DOHH2 (cell line): ENCODE data around the gene DNER.

Source experiments
- EZH2phosphoT487 ChIP-seq: fragments of 200-600 bp; sonication (generic); IDR thresholded peaks from 2 replicates; pipeline ENCODE4 v1.6.1; 2017; ENCODE audit warnings: borderline replicate concordance, mild to moderate bottlenecking, antibody characterized with exemption, low read length, moderate library complexity, mixed read lengths
- TF ChIP-seq, protein P1 (sequence below): fragments of 200-600 bp; sonication (generic); IDR thresholded peaks from one replicate; pipeline ENCODE4 v1.5.1; 2014; ENCODE audit warnings: antibody characterized with exemption, mild to moderate bottlenecking, low read depth, low read length; ENCODE audit not compliant: poor library complexity, severe bottlenecking

DNA sequence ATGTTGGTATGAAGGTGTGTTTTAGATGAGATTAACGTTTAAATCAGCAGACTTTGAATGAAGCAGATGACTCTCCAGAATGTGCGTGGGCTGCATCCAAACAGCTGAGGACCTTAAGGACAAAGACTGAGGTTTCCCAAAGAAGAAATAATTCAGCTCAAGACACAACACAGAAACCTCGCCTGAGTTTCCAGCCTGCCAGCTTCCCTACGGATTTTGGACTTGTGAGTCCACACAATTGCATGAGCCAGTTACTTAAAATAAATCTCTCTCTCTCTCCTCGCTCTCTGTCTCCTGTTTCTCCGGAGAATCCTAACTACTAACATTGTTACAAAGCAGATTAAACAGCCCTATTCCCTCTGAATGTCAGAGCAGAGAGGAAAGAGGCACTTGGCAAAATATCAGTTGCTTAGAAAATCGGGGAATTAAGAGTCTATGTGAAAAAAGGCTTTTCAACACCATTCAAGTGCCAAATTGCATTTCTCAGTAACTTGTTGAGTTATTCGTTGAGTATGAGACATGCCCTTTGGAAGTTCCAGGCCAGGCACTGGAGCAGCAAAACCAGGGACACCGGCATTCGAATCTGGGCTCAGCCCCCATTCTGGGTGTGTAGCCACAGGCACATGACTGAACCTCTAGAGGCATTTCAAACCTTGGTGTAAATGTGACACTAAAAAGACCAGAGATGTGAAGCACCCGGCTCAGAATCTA, 268.7 kb downstream of the DNER start:
- TF ChIP-seq, protein P1, sequence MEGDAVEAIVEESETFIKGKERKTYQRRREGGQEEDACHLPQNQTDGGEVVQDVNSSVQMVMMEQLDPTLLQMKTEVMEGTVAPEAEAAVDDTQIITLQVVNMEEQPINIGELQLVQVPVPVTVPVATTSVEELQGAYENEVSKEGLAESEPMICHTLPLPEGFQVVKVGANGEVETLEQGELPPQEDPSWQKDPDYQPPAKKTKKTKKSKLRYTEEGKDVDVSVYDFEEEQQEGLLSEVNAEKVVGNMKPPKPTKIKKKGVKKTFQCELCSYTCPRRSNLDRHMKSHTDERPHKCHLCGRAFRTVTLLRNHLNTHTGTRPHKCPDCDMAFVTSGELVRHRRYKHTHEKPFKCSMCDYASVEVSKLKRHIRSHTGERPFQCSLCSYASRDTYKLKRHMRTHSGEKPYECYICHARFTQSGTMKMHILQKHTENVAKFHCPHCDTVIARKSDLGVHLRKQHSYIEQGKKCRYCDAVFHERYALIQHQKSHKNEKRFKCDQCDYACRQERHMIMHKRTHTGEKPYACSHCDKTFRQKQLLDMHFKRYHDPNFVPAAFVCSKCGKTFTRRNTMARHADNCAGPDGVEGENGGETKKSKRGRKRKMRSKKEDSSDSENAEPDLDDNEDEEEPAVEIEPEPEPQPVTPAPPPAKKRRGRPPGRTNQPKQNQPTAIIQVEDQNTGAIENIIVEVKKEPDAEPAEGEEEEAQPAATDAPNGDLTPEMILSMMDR: no peak
- no peak for TF ChIP-seq EZH2phosphoT487
